Measurements from ENCODE around the gene COL1A2.

Gene COL1A2

GRCh38 chr7:94394437-94395140, at the start of gene COL1A2:
Gene COL1A2, plus strand, starts transcription at chr7:94394895. Its CDS starts 137 bp downstream, at chr7:94395032.
- TF ChIP-seq POLR2A (IDR thresholded peaks at IDR 0.05; ENCODE audit: low read depth, low read length), result peak; percentile 93
- DNase-seq (ENCODE audit: insufficient read length, low spot score), result peak; percentile 16
- no peak for FAIRE-seq

- TF ChIP-seq POLR2A (IDR thresholded peaks at IDR 0.05; ENCODE audit: low read depth, low read length), result no peak
- DNase-seq (ENCODE audit: insufficient read length, low spot score) (no peak), FAIRE-seq (no peak)
Observed at GRCh38 chr7:94345907-94346306, 48.8 kb upstream of the COL1A2 start.

GRCh38 chr7:94348142-94348541, 46.6 kb upstream of the COL1A2 start:
- FAIRE-seq (no peak), DNase-seq (ENCODE audit: insufficient read length, low spot score) (no peak)
- TF ChIP-seq POLR2A (IDR thresholded peaks at IDR 0.05; ENCODE audit: low read depth, low read length), result no peak

GRCh38 chr7:94350734-94351133, 44.0 kb upstream of the COL1A2 start:
- no peak for DNase-seq (ENCODE audit: insufficient read length, low spot score)
- no peak for TF ChIP-seq POLR2A (IDR thresholded peaks at IDR 0.05; ENCODE audit: low read depth, low read length)
- no peak for FAIRE-seq

- no peak for DNase-seq (ENCODE audit: insufficient read length, low spot score)
- no peak for TF ChIP-seq POLR2A (IDR thresholded peaks at IDR 0.05; ENCODE audit: low read depth, low read length)
- no peak for FAIRE-seq
Observed at GRCh38 chr7:94351703-94352102, 43.0 kb upstream of the COL1A2 start.

GRCh38 chr7:94352887-94353286, 41.8 kb upstream of the COL1A2 start:
- TF ChIP-seq POLR2A (IDR thresholded peaks at IDR 0.05; ENCODE audit: low read depth, low read length), result no peak
- DNase-seq (ENCODE audit: insufficient read length, low spot score) (no peak), FAIRE-seq (no peak)

GRCh38 chr7:94354953-94355352, 39.7 kb upstream of the COL1A2 start:
- DNase-seq (ENCODE audit: insufficient read length, low spot score) (no peak), FAIRE-seq (no peak)
- no peak for TF ChIP-seq POLR2A (IDR thresholded peaks at IDR 0.05; ENCODE audit: low read depth, low read length)

GRCh38 chr7:94355454-94355853, 39.2 kb upstream of the COL1A2 start:
- no peak for DNase-seq (ENCODE audit: insufficient read length, low spot score)
- TF ChIP-seq POLR2A (IDR thresholded peaks at IDR 0.05; ENCODE audit: low read depth, low read length), result no peak
- no peak for FAIRE-seq

GRCh38 chr7:94357076-94357475, 37.6 kb upstream of the COL1A2 start:
- DNase-seq (ENCODE audit: insufficient read length, low spot score) (no peak), FAIRE-seq (no peak)
- no peak for TF ChIP-seq POLR2A (IDR thresholded peaks at IDR 0.05; ENCODE audit: low read depth, low read length)

- FAIRE-seq (no peak), DNase-seq (ENCODE audit: insufficient read length, low spot score) (no peak)
- no peak for TF ChIP-seq POLR2A (IDR thresholded peaks at IDR 0.05; ENCODE audit: low read depth, low read length)
Observed at GRCh38 chr7:94360926-94361325, 33.8 kb upstream of the COL1A2 start.

- TF ChIP-seq POLR2A (IDR thresholded peaks at IDR 0.05; ENCODE audit: low read depth, low read length), result no peak
- DNase-seq (ENCODE audit: insufficient read length, low spot score) (no peak), FAIRE-seq (no peak)
Observed at GRCh38 chr7:94362276-94362675, 32.4 kb upstream of the COL1A2 start.

GRCh38 chr7:94364816-94365215, 29.9 kb upstream of the COL1A2 start:
- TF ChIP-seq POLR2A (IDR thresholded peaks at IDR 0.05; ENCODE audit: low read depth, low read length), result no peak
- DNase-seq (ENCODE audit: insufficient read length, low spot score) (no peak), FAIRE-seq (no peak)

- FAIRE-seq, result no peak
- TF ChIP-seq POLR2A (IDR thresholded peaks at IDR 0.05; ENCODE audit: low read depth, low read length), result no peak
- no peak for DNase-seq (ENCODE audit: insufficient read length, low spot score)
Observed at GRCh38 chr7:94366163-94366562, 28.5 kb upstream of the COL1A2 start.

GRCh38 chr7:94366832-94367231, 27.9 kb upstream of the COL1A2 start:
- no peak for TF ChIP-seq POLR2A (IDR thresholded peaks at IDR 0.05; ENCODE audit: low read depth, low read length)
- FAIRE-seq (no peak), DNase-seq (ENCODE audit: insufficient read length, low spot score) (no peak)

GRCh38 chr7:94367949-94368348, 26.7 kb upstream of the COL1A2 start:
- TF ChIP-seq POLR2A (IDR thresholded peaks at IDR 0.05; ENCODE audit: low read depth, low read length), result no peak
- no peak for DNase-seq (ENCODE audit: insufficient read length, low spot score)
- FAIRE-seq, result no peak
